Stimulated activated effector memory CD8-positive, alpha-beta T cell treated with anti-CD3 and anti-CD28 coated beads, Interleukin-12 subunit alpha, Interleukin-12 subunit beta, amount 100 ng/mL, for 72 hours (primary cell): ENCODE data around the gene ANAPC13.

ENCODE experiments used
- ATAC-seq: fragments of 150-1000 bp; cut with Tn5 transposase; 2 replicates; pipeline ENCODE4 v1.10.0; 2021
- DNase-seq, 2 donors: peaks; one replicate each; pipeline ENCODE4 v3.0.0; 2021 to 2022; ENCODE audit warnings: low spot score in 2 of 2
- H3K27ac Mint-ChIP-seq: one replicate; pipeline ENCODE4 v1.8.0; 2022; ENCODE audit warnings: mild to moderate bottlenecking, mixed read lengths
- H3K36me3 Mint-ChIP-seq: one replicate; pipeline ENCODE4 v1.8.0; 2022; ENCODE audit warnings: mild to moderate bottlenecking, mixed read lengths
- H3K4me1 Mint-ChIP-seq: one replicate; pipeline ENCODE4 v1.8.0; 2022; ENCODE audit warnings: mixed read lengths
- H3K4me3 Mint-ChIP-seq: one replicate; pipeline ENCODE4 v1.8.0; 2022; ENCODE audit warnings: mild to moderate bottlenecking, mixed read lengths
- H3K9me3 Mint-ChIP-seq: one replicate; pipeline ENCODE4 v1.8.0; 2022; ENCODE audit warnings: mixed read lengths

The ANAPC13 gene

GRCh38 chr3:134485718-134486576, at the start of gene ANAPC13, which contains the start of gene CEP63:
Gene ANAPC13 (minus strand): TSS chr3:134485985. CDS start chr3:134482904, 3,081 bp downstream.
Gene CEP63 (plus strand): TSS chr3:134486057. CDS start chr3:134495321, 9,264 bp downstream.
- ATAC-seq = peak; percentile 89
- H3K4me3 Mint-ChIP-seq = peak within 1 kb of the TSS; percentile 94

GRCh38 chr3:134535186-134535970, 49.6 kb upstream of the ANAPC13 start:
- H3K4me3 Mint-ChIP-seq = no peak overlapping the region
- H3K4me1 Mint-ChIP-seq = no peaks in the 10 kb centered on the region
- peaks cover 30% of the 10 kb centered on the region for H3K36me3 Mint-ChIP-seq
- no peak overlapping the region for H3K27ac Mint-ChIP-seq
- DNase-seq = no peak
- H3K9me3 Mint-ChIP-seq = no peaks in the 10 kb centered on the region
- no peak for ATAC-seq

More at GRCh38 chr3:134485718-134486576, at the start of gene ANAPC13, which contains the start of gene CEP63:
- H3K9me3 Mint-ChIP-seq = no peaks in the 10 kb centered on the region
- peak; percentile 78 to 94 for DNase-seq
- H3K36me3 Mint-ChIP-seq = peaks cover 23% of the 10 kb centered on the region
- H3K4me1 Mint-ChIP-seq = peaks cover 31% of the 10 kb centered on the region
- peak within 1 kb of the TSS; percentile 98 for H3K27ac Mint-ChIP-seq

GRCh38 chr3:134533493-134533892, 47.7 kb upstream of the ANAPC13 start:
- Mint-ChIP-seq H3K36me3 (peaks cover 24% of the 10 kb centered on the region), H3K4me1 (peaks cover 3% of the 10 kb centered on the region), H3K4me3 (no peak overlapping the region), H3K9me3 (no peaks in the 10 kb centered on the region), H3K27ac (no peak overlapping the region)
- DNase-seq = no peak
- ATAC-seq = no peak

GRCh38 chr3:134527538-134528186, 41.9 kb upstream of the ANAPC13 start:
- H3K27ac Mint-ChIP-seq = no peak overlapping the region
- H3K4me3 Mint-ChIP-seq = no peak overlapping the region
- ATAC-seq = no peak
- peaks cover 23% of the 10 kb centered on the region for H3K9me3 Mint-ChIP-seq
- DNase-seq = no peak
- H3K36me3 Mint-ChIP-seq = peaks cover 3% of the 10 kb centered on the region
- peaks cover 22% of the 10 kb centered on the region for H3K4me1 Mint-ChIP-seq

GRCh38 chr3:134527037-134527436, 41.3 kb upstream of the ANAPC13 start:
- Mint-ChIP-seq H3K36me3 (no peaks in the 10 kb centered on the region), H3K9me3 (peaks cover 30% of the 10 kb centered on the region), H3K27ac (no peak overlapping the region), H3K4me1 (peaks cover 22% of the 10 kb centered on the region), H3K4me3 (no peak overlapping the region)
- DNase-seq (no peak), ATAC-seq (no peak)

GRCh38 chr3:134526319-134526718, 40.5 kb upstream of the ANAPC13 start:
- Mint-ChIP-seq H3K36me3 (no peaks in the 10 kb centered on the region), H3K27ac (no peak overlapping the region), H3K9me3 (peaks cover 32% of the 10 kb centered on the region), H3K4me3 (no peak overlapping the region), H3K4me1 (peaks cover 22% of the 10 kb centered on the region)
- no peak for DNase-seq
- no peak for ATAC-seq

GRCh38 chr3:134525293-134525692, 39.5 kb upstream of the ANAPC13 start:
- ATAC-seq = no peak
- Mint-ChIP-seq H3K4me3 (no peak overlapping the region), H3K36me3 (no peaks in the 10 kb centered on the region), H3K4me1 (peaks cover 22% of the 10 kb centered on the region), H3K9me3 (peaks cover 32% of the 10 kb centered on the region), H3K27ac (no peak overlapping the region)
- no peak for DNase-seq

- Mint-ChIP-seq H3K4me3 (no peak overlapping the region), H3K36me3 (no peaks in the 10 kb centered on the region), H3K4me1 (peaks cover 11% of the 10 kb centered on the region), H3K27ac (no peak overlapping the region), H3K9me3 (peaks cover 35% of the 10 kb centered on the region)
- no peak for ATAC-seq
- DNase-seq = no peak
These were observed 36.8 kb upstream of the ANAPC13 start for GRCh38 chr3:134522541-134522940.

GRCh38 chr3:134517791-134518190, 32.0 kb upstream of the ANAPC13 start:
- DNase-seq (no peak), ATAC-seq (no peak)
- H3K4me3 Mint-ChIP-seq = no peak overlapping the region
- H3K27ac Mint-ChIP-seq = no peak overlapping the region
- H3K4me1 Mint-ChIP-seq = no peaks in the 10 kb centered on the region
- peaks cover 13% of the 10 kb centered on the region for H3K36me3 Mint-ChIP-seq
- peaks cover 12% of the 10 kb centered on the region for H3K9me3 Mint-ChIP-seq

- peaks cover 4% of the 10 kb centered on the region for H3K9me3 Mint-ChIP-seq
- ATAC-seq (no peak), DNase-seq (no peak)
- H3K27ac Mint-ChIP-seq = no peak overlapping the region
- peaks cover 15% of the 10 kb centered on the region for H3K36me3 Mint-ChIP-seq
- H3K4me1 Mint-ChIP-seq = no peaks in the 10 kb centered on the region
- H3K4me3 Mint-ChIP-seq = no peak overlapping the region
These were observed 31.1 kb upstream of the ANAPC13 start for GRCh38 chr3:134516905-134517304.

GRCh38 chr3:134511500-134511899, 25.7 kb upstream of the ANAPC13 start:
- DNase-seq = no peak
- peaks cover 63% of the 10 kb centered on the region for H3K36me3 Mint-ChIP-seq
- H3K27ac Mint-ChIP-seq = no peak overlapping the region

GRCh38 chr3:134505485-134505884, 19.7 kb upstream of the ANAPC13 start:
- peaks cover 16% of the 10 kb centered on the region for H3K4me1 Mint-ChIP-seq
- no peak overlapping the region for H3K27ac Mint-ChIP-seq
- peaks cover 57% of the 10 kb centered on the region for H3K36me3 Mint-ChIP-seq
- ATAC-seq (no peak), DNase-seq (no peak)
- peaks cover 11% of the 10 kb centered on the region for H3K9me3 Mint-ChIP-seq
- H3K4me3 Mint-ChIP-seq = no peak overlapping the region

More at GRCh38 chr3:134511500-134511899, 25.7 kb upstream of the ANAPC13 start:
- Mint-ChIP-seq H3K4me3 (no peak overlapping the region), H3K9me3 (no peaks in the 10 kb centered on the region), H3K4me1 (peaks cover 9% of the 10 kb centered on the region)
- no peak for ATAC-seq

- Mint-ChIP-seq H3K4me1 (peaks cover 21% of the 10 kb centered on the region), H3K4me3 (no peak overlapping the region), H3K9me3 (peaks cover 11% of the 10 kb centered on the region)
These were observed 18.3 kb upstream of the ANAPC13 start for GRCh38 chr3:134504132-134504531.

GRCh38 chr3:134503266-134503665, 17.5 kb upstream of the ANAPC13 start:
- peaks cover 30% of the 10 kb centered on the region for H3K4me1 Mint-ChIP-seq
- no peak for DNase-seq
- no peak overlapping the region for H3K4me3 Mint-ChIP-seq
- H3K36me3 Mint-ChIP-seq = peaks cover 37% of the 10 kb centered on the region
- ATAC-seq = no peak
- peaks cover 11% of the 10 kb centered on the region for H3K9me3 Mint-ChIP-seq
- H3K27ac Mint-ChIP-seq = no peak overlapping the region

More at GRCh38 chr3:134504132-134504531, 18.3 kb upstream of the ANAPC13 start:
- ATAC-seq (no peak), DNase-seq (no peak)
- H3K27ac Mint-ChIP-seq = no peak overlapping the region
- peaks cover 44% of the 10 kb centered on the region for H3K36me3 Mint-ChIP-seq

GRCh38 chr3:134496471-134497071, 10.8 kb upstream of the ANAPC13 start:
- no peak overlapping the region for H3K27ac Mint-ChIP-seq
- H3K4me3 Mint-ChIP-seq = no peak overlapping the region
- DNase-seq (no peak), ATAC-seq (peak; percentile 61)
- no peaks in the 10 kb centered on the region for H3K9me3 Mint-ChIP-seq
- H3K36me3 Mint-ChIP-seq = peaks cover 35% of the 10 kb centered on the region
- H3K4me1 Mint-ChIP-seq = peaks cover 53% of the 10 kb centered on the region
